Ureter (tissue), 1 donor: ENCODE measurements around the gene MCM6. TPM values are rescaled to one million over a fixed set of nuclear protein-coding genes. Genes with fewer than 3 reads are reported as not detected.
"Not testable (repeated sequence)": the region's sequence is repeated elsewhere in the genome, so short reads cannot be mapped to it uniquely, and the experiment has no call there.

Experiments used
- DNase-seq: peaks from one replicate; pipeline ENCODE4 v3.0.0-alpha.2; 2020; ENCODE audit warnings: low spot score
- total RNA-seq: library from RNA; stranded (reverse); gene quantifications from one replicate; pipeline ENCODE4 v1.2.4, GENCODE V29; 2023
- donor health status: DM: yes; HTN: yes; CAD: no.

MCM6 gene
- total RNA-seq: 15.7 TPM

- DNase-seq: peak; percentile 98
Measured at GRCh38 chr2:135876066-135876711, at the start of gene MCM6. Gene MCM6 (minus strand): TSS chr2:135876443. CDS start chr2:135876365, 78 bp downstream.

GRCh38 chr2:135925571-135925970, 49.3 kb upstream of the MCM6 start:
- no peak for DNase-seq

- DNase-seq: no peak
Measured at GRCh38 chr2:135916207-135916606, 40.0 kb upstream of the MCM6 start.

- DNase-seq: no peak
Measured at GRCh38 chr2:135914485-135914884, 38.2 kb upstream of the MCM6 start.

- no peak for DNase-seq
Measured at GRCh38 chr2:135913727-135914365, 37.6 kb upstream of the MCM6 start.

- DNase-seq: no peak
Measured at GRCh38 chr2:135909976-135910375, 33.7 kb upstream of the MCM6 start.

- DNase-seq: no peak
Measured at GRCh38 chr2:135905679-135906078, 29.4 kb upstream of the MCM6 start.

GRCh38 chr2:135904341-135904989, 28.2 kb upstream of the MCM6 start:
- no peak for DNase-seq

- no peak for DNase-seq
Measured at GRCh38 chr2:135903650-135904049, 27.4 kb upstream of the MCM6 start.

- no peak for DNase-seq
Measured at GRCh38 chr2:135899567-135899966, 23.3 kb upstream of the MCM6 start.

- no peak for DNase-seq
Measured at GRCh38 chr2:135898234-135898786, 22.1 kb upstream of the MCM6 start.

GRCh38 chr2:135894930-135895329, 18.7 kb upstream of the MCM6 start:
- no peak for DNase-seq

GRCh38 chr2:135893374-135893794, 17.1 kb upstream of the MCM6 start:
- no peak for DNase-seq

GRCh38 chr2:135890835-135891234, 14.6 kb upstream of the MCM6 start:
- DNase-seq: no peak

GRCh38 chr2:135890149-135890548, 13.9 kb upstream of the MCM6 start:
- DNase-seq: no peak

GRCh38 chr2:135888587-135888986, 12.3 kb upstream of the MCM6 start:
- DNase-seq: not testable (repeated sequence)

- no peak for DNase-seq
Measured at GRCh38 chr2:135885709-135886108, 9.5 kb upstream of the MCM6 start.

GRCh38 chr2:135882415-135882814, 6.2 kb upstream of the MCM6 start:
- DNase-seq: no peak

GRCh38 chr2:135876770-135877169, 527 bp upstream of the MCM6 start:
- not testable (repeated sequence) for DNase-seq

- peak; percentile 50 for DNase-seq
Measured at GRCh38 chr2:135875491-135876065, 665 bp downstream of the MCM6 start.

- DNase-seq: no peak
Measured at GRCh38 chr2:135874777-135875365, 1.4 kb downstream of the MCM6 start.

- DNase-seq: no peak
Measured at GRCh38 chr2:135870571-135870970, 5.7 kb downstream of the MCM6 start.
